NCI-H2107 treated with DMSO at 0.1 percent for 48 hours (cell line): Measurements from ENCODE around the gene CST6.
"Not testable (repeated sequence)": the region's sequence is repeated elsewhere in the genome, so short reads cannot be mapped to it uniquely, and the experiment has no call there.

Experiments
- DNase-seq: peaks from one replicate; lab custom pipeline; 2025; ENCODE audit not compliant: unreplicated experiment; lab: John Stamatoyannopoulos, UW

The CST6 gene

DNA sequence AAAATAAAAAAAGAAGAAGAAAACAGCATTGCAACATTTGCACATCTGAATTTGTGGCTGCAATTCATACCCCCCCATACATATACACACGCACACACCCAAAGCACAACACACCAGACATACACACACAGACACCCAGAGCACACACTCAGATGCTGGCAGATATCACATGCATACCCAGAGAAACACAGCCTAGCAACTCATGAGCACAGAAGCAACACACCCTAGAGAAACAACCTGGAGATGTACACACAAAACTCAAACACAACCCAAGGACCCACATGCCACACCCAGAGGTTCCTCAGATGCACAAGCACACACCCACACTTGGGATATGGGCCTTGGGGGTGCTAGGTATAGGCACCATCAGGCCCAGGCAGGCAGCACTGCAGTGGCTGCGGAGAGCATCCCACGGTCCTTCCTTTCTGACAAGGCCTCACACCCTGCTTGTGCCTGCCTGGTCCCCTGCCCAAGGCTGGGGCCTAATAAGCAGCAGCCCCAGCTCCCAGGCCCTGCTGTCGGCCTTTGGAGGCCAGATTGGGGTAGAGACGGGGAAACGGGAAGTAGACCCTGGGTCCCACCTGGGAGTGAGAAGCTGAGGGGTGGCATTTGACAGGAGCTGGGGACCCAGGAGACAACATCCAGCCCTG, 3.1 kb downstream of the CST6 start:
- no peak for DNase-seq

DNA sequence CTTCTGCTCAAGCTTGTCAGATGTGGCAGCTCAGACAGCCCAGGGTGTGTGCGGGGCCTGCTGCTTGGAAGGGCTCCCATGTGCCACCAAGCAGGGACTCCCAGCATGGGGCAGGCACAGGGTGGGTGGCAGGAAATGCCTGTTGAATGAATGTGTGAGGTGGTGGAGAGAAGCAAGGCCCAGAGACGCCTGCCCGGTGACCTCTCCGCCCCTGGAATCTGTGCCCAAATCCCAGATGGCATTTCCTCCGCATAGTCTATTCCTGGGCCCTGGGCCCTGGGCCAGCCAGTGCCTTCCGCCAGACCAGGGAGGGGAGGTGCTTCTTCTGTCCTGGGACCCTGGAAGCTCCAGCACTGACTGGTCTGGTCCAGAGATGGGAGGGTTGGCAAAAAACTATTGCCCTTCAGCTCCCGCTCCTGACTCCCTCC, 3.7 kb downstream of the CST6 start:
- no peak for DNase-seq

DNA sequence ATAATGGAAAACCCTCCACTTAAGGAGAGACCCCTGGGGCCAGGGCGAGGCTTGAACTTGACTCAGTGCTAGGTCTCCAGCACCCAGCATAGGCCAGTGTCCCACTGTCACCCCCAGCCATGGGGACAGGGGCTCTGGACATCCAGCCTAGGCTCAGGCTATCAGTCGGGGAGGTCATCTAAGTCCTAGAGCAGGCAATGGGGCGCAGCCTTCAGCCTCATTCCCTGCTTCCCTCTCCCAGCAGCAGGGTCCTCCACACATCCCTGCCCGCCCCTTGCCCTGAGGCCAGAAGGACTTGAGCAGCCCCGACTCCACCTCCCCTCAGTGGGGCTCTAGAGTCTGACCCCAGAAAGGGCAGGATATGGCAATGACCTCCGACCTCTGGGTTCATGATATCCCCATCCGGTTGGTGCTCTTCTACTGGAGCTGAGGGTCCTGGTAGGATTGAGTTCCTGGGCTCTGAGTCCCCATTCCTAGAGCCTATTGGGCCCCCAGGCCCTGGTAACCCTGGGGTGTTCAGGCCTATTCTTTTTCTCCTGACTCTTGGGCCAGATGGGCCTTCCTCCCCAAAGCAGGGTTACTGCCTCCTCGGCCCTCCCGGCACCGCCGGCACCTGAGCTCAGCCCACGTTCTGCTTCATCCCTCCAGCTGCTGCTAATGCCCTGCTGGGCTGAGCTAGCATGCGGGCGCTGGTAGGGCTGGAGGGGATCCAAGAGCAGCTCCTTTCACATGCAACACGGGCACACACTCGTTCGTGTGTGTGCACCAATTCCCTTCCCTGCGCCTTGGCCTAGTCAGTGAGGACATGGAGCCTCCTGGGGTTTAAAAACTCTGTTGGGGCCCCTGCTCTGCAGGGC, 4.4 kb downstream of the CST6 start:
- DNase-seq: no peak

DNA sequence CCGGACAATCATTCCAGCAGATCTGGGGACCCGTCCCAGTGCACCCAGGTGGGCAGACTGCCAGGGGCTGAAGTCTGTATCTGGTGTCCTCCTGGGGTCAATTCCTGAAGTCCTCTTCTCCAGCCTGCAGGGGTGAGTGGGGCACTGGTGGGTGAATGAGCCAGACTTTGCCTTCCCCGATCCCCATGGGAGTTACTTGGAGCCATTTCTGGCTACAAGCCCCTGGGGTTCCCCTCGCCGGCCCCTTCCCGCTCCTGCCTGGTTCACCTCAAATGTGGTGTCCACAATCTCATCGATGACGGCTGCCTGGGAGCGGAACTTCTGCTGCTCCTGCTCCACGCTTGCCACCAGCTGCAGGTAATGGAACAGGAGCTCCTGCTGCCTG, 5.0 kb downstream of the CST6 start:
- DNase-seq: no peak

DNA sequence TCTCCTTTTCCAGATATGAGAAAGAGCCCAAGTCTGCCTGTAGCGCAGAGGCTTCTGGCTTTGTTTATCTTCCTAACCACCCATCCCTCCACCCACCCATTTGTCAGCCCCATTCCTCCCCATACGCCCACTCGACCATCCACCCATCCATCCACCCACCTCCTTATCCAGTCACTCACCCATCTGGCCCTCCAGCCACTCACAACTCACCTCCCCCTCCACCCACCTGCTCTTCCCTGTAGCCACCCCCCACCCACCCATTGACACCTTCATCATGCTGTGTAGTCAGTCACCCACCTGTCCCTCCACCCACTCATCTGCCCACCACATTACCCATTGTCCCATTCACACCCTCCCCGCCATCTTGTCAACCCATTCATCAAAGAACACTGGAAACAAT, 5.5 kb downstream of the CST6 start:
- DNase-seq: no peak

DNA sequence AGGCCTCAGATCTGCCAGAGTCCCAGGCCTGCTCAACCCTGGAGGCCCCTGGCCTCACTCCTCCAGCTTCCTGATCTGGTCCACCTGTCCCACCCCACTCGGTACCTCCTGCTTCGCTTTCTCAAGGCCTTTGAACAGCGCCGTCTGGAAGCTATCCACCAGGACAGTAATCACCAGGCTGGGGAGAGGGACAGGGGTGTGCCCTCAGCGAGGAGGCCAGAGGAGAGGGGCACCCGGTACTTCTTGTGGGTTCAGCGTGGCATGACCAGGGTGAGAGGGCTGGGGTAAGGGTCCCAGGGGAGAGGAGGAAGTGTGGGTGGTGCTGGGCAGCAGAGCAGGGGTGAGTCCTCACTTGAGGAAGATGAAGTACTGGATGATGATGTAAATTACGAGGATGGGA, 8.4 kb downstream of the CST6 start:
- no peak for DNase-seq

DNA sequence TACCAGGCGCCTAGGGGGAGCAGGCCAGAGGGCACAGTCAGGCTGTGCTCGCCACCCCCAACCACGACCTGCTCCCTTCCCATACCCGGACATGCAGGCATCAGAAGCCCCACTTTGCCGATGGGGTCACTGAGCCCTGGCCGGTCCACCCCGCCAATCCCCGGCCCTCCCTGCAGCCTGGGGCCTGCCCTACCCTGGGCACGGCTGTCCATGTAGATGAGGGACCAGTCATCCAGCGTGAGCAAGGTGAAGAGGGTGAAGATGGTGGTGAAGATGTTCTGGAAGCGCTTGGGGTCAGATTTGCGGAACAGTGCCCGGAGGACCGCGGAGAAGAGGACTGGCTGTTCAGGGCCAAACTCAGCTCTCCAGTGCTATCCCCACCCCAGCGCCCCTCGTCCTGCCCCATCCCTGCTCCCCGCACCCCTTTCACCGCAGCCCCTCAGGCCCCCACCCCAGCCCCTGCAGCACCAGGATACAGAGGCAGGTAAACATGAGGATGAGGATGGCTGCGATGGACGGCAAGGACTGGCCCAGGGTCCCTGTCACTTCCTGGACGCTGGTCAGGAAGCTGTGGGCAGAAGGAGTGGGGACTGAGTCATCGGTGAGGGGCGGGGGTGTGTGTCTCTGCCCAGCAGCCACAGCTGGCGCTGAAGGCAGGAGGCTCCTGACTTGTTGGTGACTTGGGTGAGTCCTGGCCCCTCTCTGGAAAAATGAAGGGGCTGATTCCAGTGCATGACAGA, 9.0 kb downstream of the CST6 start:
- DNase-seq: no peak

DNA sequence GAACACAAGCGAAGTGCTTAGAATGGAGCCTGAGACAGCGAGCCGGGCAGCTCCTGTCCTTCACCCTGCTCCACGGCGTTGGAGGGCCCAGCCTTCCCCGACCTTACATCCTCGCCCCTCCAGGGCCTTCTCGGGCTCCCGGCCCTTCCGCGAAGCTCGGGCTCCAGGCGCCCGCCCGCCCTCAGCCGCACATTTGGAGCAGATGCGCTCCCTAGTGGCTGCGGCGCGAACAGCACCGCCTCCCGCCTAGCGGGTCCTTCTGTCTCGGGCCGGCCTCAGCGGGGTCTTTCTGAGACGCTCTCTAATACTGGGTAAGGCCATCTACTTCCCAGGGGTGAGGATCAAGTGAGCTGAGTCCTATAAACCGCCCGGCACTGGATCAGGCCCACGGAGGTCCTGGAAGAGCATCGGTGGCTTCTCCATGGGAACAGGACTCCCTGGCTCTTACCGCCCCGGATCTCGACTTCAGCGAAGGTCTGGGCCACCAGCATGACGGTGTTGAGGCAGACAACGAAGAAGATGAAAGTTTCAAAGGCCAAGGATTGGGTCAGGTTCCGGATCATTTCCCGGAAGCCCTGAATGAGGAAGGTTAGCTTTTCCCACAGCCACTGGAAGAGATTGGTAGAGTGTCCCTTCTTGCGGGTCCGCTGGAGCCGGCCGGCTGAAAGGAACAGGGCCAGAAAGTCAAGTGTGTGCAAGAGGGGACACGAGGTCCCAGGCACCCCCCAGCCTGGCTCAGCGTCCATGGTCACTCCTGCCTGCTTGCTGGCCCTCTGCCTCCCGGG, 10.8 kb downstream of the CST6 start:
- DNase-seq: no peak

DNA sequence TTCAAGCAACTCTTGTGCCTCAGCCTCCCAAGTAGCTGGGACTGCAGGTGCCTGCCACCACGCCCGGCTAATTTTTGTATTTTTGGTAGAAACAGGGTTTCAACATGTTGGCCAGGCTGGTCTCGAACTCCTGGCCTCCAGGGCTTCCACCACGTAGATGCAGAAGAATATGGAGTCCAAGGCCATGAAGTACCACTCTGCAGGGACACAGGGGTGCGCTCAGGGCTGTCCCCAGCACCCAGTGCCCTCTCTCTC, 11.3 kb downstream of the CST6 start:
- DNase-seq: not testable (repeated sequence)

DNA sequence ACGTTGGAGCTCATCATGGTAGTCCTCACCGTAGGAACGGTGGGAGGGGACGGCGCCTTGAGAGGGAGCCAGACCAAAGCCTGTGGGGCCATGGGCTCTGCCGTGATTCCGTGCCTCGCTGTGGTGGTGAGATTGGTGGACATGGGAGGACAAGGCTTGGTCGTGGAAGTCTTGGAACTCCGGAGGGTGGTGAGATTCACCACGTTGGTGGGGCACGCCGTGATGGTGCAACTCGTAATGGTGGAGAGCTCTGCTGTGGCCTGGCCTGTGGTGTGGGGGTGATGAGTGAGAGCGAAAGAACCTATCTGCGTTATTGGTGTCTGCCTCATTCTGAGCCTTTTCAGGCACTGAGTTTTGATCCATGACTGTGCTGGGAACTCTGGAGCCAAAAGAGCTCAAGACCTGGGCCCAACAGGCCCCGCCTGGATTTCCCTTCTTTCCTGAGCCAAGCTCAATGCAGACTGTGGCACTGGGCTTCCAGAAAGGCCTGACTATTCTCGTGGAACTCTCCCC, 14.3 kb downstream of the CST6 start, which contains the start of gene CATSPER1:
TSS of gene CATSPER1 (minus strand) at position 463 of the 513 bp plus-strand sequence. CDS start at position 363, 100 bp downstream.
- DNase-seq: no peak

DNA sequence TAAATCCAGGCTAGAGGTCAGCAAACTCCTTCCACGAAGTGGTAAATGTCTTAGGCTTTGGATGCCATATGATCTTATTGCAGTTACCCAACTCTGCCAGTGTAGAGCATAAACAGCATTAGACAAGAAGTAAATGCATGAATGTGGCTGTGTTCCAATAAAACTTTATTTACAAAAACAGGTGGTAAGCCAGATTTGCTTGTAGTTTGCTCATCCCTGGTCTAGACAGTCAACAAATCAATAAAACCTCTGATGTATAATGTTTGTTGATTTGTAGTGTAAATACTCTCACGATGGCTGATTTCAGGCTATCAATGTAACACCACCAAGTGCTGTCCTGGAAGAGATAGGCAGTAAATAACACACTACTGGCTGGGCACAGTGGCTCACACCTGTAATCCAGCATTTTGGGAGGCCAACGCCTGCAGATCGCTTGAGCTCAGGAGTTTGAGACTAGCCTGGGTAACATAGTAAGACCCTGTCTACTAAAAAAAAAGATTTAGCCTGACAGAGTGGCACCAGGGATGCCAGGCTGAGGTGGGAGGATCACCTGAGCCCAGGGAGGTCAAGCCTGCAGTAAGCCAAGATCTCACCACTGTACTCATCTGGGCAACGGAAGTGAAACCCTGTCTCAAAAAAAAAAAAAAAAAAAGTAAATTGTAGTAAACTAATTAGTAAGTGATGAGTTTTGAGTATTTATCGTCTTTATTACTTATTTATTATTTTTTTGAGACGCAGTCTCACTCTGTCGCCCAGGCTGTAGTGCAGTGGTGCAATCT, 21.3 kb downstream of the CST6 start:
- DNase-seq: no peak

DNA sequence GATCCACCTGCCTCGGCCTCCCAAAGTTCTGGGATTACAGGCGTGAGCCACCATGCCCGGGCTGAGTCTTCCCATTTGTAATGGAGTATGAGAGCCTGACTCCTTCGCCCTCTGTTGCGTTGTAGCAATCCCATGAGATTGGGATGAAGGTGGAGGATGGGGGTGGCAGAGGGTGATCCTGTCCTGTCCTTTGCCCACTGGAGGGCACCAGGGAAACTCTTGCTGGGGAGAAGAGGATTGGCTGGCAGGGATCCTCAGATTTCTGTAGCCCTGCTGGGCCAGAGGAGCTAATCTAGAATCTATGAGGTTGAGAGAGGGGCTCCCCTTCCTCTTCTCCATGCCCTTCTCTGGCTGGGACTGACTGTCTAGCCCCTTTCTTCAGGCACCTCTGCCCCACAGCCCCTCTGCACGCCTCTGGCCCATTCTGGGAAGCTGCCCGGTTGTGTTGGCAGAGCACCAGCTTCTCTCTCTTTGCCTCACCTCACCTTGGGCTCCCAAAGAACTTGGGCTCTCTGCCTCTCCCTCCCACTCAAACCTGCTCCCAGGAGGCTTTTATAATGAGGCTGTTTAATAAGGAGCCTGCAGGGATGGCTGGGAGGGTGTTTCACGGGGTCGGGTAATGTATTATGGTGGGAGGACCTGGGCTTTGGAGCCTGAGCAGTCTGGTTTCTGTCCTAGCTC, 24.0 kb downstream of the CST6 start:
- no peak for DNase-seq

DNA sequence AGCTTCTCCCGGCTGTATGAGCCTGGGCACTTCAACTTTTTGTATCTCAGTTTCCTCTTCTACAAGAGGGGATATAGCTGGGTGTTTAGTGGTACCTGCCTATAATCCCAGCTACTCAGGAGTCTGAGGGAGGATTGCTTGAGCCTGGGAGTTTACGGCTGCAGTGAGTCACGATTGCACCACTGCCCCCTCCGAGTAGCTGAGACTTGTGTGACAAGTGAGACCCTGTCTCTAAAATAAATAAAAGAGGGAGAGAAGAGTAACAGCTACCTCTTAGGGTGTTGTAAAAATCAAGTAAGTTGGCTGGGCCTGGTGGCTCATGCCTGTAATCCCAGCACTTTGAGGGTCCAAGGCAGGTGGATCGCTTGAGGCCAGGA, 24.5 kb downstream of the CST6 start:
- no peak for DNase-seq

DNA sequence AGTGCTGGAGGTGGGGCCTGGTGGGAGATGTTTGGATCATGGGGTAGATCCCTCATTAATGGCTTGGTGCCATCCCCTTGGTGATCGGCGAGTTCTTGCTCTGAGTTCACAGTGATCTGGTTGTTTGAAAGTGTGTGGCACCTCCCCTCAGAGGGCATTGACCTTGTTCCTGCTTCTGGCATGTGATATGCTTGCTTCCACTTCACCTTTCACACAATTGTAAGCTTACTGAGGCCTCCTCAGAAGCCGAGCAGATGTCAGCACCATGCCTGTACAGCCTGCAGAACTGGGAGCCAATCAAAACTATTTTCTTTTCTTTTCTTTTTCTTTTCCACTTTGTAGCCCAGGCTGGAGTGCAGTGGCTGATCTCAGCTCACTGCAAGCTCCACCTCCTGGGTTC, 25.5 kb downstream of the CST6 start:
- no peak for DNase-seq

DNA sequence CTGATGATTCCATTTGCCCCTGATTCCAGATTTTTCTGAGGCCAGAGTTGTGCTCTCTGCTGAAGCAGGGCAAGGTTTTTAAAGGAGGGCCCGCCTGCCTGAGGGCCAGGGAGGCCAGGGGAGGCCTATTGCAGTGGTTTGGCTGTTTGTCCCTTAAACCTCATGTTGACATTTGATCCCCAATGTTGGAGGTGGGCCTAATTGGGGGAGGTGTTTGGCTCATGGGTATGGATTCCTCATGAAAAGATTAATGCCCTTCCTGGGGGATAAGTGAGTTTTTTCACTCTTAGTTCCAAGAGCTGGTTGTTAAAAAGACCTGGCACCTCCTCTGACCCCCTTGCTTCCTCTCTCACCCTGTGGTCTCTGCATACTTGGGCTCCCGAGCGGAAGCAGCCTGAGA, 28.0 kb downstream of the CST6 start:
- DNase-seq: no peak

DNA sequence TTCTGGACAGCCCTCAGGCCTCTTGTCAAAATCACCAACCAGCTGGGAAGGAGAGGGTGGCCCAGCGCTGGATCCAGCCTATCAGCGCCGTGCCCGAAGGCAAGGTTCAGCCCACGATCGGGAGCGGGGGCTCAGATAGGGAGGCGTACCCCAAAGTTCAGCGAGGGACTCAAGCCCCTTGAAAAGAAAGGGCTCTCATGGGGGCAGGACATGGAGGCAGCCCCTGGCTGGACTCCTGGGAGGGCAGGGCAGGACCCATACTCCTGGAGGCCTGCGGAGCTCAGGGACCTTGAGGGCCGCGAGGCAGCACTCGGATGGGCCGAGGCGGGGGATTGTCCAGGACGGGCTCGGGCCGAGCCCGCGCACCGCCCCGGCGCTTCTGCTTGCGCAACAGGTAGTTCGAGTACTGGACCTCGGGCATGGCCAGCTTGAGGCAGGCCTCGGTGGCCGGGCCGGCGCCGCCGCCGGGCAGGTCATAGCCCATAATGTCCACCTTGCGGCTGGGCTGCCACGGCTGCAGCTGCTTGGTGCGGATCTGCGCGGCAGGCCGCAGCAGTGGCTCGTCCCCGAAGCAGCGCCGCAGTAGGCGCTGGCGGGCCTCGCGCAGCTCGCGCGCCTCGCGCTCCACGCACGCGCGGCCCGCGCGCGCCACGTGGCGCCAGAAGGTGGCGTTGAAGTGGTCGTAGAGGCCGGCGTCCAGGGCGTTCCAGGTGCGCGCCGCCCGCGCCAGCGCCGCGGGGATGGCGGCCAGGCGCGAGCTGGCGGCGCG, 30.6 kb downstream of the CST6 start:
- no peak for DNase-seq

DNA sequence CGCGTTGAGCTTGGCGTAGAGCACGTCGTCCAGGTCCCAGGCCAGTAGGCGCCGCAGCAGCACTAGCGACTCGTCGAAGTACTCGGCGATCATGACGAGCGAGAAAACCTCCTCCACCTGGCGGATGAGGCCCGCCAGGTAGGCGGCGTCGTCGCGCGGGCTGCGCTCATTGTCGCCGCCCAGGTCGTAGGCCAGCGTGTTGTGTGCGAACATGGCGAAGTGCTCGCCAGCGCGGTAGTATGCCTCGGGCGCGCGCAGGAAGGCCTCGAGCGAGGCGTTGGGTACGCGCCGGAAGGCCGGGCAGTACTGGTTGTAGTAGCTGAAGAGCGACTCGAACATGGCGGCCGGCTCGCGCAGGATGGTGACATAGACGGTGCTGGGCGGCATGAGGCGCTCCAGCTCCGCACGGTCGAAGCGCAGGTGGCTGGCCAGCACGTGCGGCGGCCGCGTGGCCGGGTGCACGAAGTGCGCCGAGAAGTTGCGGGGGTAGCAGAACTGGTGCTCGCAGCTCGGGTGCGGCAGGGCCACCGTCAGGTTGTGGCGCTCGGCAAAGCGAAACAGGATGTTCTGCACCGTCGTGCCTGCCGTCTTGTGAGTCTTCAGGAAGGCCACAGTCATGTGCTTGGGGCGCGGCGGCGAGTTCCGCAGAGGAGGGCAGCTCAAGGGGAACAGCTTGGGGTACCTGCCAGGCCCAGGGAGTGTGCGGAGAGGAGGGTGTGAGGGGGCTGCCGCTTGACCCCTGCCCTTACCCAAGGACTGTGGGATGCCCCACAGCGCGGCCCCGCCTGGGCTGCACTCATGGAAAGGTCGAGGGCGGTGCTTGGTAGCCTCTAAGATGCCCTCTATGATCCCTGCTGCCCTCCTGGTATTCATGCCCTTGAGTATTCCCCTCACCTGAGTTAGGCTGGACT, 31.4 kb downstream of the CST6 start:
- DNase-seq: no peak

DNA sequence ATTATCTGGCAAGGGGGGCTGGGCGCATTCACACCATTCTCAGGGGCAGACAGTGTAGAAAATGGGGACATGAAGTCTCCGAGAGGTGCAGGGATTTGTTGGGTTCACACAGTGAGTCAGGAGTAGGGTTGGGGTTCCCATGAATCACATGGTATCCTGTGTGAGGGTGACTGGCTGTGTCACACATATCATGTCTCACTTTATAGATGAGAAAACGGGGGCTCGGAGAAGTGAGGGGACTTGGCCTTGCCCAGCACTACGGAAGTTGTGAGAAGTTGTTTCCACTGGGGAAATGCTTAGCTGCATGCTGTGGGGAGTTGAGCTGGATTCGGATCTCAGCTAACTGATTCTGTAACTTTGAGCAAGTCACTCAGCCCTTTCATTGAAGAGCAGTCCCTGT, 32.9 kb downstream of the CST6 start:
- DNase-seq: no peak
